Inferior parietal cortex (tissue), 1 donor: Measurements from ENCODE around the gene RREB1.

Experiments
- DNase-seq: peaks from one replicate; pipeline ENCODE4 v3.0.0-alpha.2; 2016; ENCODE audit errors: extremely low spot score

Gene RREB1

GRCh38 chr6:7295916-7296315, 188.2 kb downstream of the RREB1 start:
- no peak for DNase-seq

DNA sequence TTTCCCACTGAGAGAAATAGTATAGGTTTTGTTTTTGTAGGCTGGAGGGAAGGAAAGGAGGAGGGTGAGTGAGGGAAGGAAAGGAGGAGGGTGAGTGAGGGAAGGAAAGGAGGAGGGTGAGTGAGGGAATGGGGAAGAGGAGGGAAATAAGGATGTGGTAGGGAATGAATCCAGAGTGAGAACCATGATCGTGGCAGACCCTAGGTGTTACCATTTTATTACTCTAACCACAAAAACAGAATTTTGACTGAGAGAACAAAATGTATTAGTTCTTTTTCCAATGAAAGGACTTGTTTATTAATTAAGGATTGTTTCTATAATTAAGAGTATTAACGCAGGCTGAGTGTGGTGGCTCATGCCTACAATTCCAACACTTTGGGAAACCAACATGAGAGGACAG, 188.8 kb downstream of the RREB1 start:
- DNase-seq = no peak

GRCh38 chr6:7298113-7298512, 190.4 kb downstream of the RREB1 start:
- no peak for DNase-seq

- no peak for DNase-seq
Measured at GRCh38 chr6:7300926-7301325, 193.2 kb downstream of the RREB1 start.
